WTC11 (cell line): Measurements from ENCODE around the gene OR51A2. TPM values are rescaled to one million over a fixed set of nuclear protein-coding genes. Genes with fewer than 3 reads are reported as not detected.

Experiments used
- ATAC-seq: fragments of 200-7000 bp; cut with Tn5 transposase; 2 replicates; pipeline ENCODE4 v1.10.0; 2021; ENCODE audit warnings: mild to moderate bottlenecking, moderate library complexity
- CTCF ChIA-PET: fragments of 300-600 bp; sonication (Branson Sonifier 250); formaldehyde crosslinking; loops from one replicate; lab custom pipeline; 2021; ENCODE audit warnings: antibody characterized with exemption; lab: Charles Lee
- POLR2A ChIA-PET: fragments of 350-600 bp; sonication (Branson Sonifier 250); formaldehyde crosslinking; loops from one replicate; lab custom pipeline; 2021; ENCODE audit warnings: antibody characterized with exemption; lab: Charles Lee
- DNase-seq: peaks from one replicate; pipeline ENCODE4 v3.0.0; 2021; ENCODE audit warnings: low spot score
- H3K27ac Mint-ChIP-seq: 2 replicates; pipeline ENCODE4 v1.8.0; 2021; ENCODE audit warnings: mixed read lengths
- H3K27me3 Mint-ChIP-seq: 2 replicates; pipeline ENCODE4 v1.8.0; 2021; ENCODE audit warnings: low read depth, mild to moderate bottlenecking, moderate library complexity, mixed read lengths
- H3K36me3 Mint-ChIP-seq: 2 replicates; pipeline ENCODE4 v1.8.0; 2021; ENCODE audit warnings: mixed read lengths
- H3K4me1 Mint-ChIP-seq: 2 replicates; pipeline ENCODE4 v1.8.0; 2022; ENCODE audit warnings: mixed read lengths
- H3K4me3 Mint-ChIP-seq: 2 replicates; pipeline ENCODE4 v1.8.0; 2021; ENCODE audit warnings: mild to moderate bottlenecking, moderate library complexity, mixed read lengths
- H3K9me3 Mint-ChIP-seq: 2 replicates; pipeline ENCODE4 v1.8.0; 2021; ENCODE audit warnings: mixed read lengths
- CTCF ChIP-seq: fragments of 200-600 bp; IDR thresholded peaks from 2 replicates; pipeline ENCODE4 v1.8.0; 2022; ENCODE audit warnings: antibody characterized with exemption
- ESRRA ChIP-seq: sonication (generic); formaldehyde crosslinking; IDR thresholded peaks from 2 replicates; pipeline ENCODE4 v1.8.1; 2022; ENCODE audit warnings: mild to moderate bottlenecking, missing genetic modification reagents, borderline replicate concordance
- FOXP4 ChIP-seq: sonication (generic); formaldehyde crosslinking; IDR thresholded peaks from 2 replicates; pipeline ENCODE4 v1.8.0; 2022; ENCODE audit warnings: mild to moderate bottlenecking, missing genetic modification reagents
- GTF2I ChIP-seq: fragments of 250-450 bp; sonication (Bioruptor Pico); conservative IDR thresholded peaks from 2 replicates; pipeline ENCODE4 v1.4.0; 2021; ENCODE audit warnings: mild to moderate bottlenecking
- IRF1 ChIP-seq: sonication (generic); formaldehyde crosslinking; IDR thresholded peaks from 2 replicates; pipeline ENCODE4 v1.8.0; 2023; ENCODE audit warnings: missing genetic modification reagents
- JAZF1 ChIP-seq: fragments of 250-450 bp; sonication (Bioruptor Pico); IDR thresholded peaks from 2 replicates; pipeline ENCODE4 v1.9.0; 2021; ENCODE audit warnings: moderate library complexity, mild to moderate bottlenecking, inconsistent platforms
- NR2C2 ChIP-seq: sonication (generic); formaldehyde crosslinking; IDR thresholded peaks from 2 replicates; pipeline ENCODE4 v1.8.0; 2022; ENCODE audit warnings: mild to moderate bottlenecking, missing genetic modification reagents
- PREB ChIP-seq: sonication (generic); formaldehyde crosslinking; IDR thresholded peaks from 2 replicates; pipeline ENCODE4 v1.8.1; 2022; ENCODE audit warnings: mild to moderate bottlenecking, missing genetic modification reagents, moderate library complexity, borderline replicate concordance
- SMAD3 ChIP-seq: sonication (generic); formaldehyde crosslinking; IDR thresholded peaks from 2 replicates; pipeline ENCODE4 v1.8.0; 2022; ENCODE audit warnings: missing genetic modification reagents, mild to moderate bottlenecking, borderline replicate concordance
- SOX15 ChIP-seq: fragments of 250-450 bp; sonication (Bioruptor Pico); IDR thresholded peaks from 2 replicates; pipeline ENCODE4 v1.9.0; 2021; ENCODE audit warnings: mild to moderate bottlenecking
- SP1 ChIP-seq: sonication (generic); formaldehyde crosslinking; conservative IDR thresholded peaks from 2 replicates; pipeline ENCODE4 v1.8.1; 2022; ENCODE audit warnings: missing genetic modification reagents
- TEAD1 ChIP-seq: sonication (generic); formaldehyde crosslinking; IDR thresholded peaks from 2 replicates; pipeline ENCODE4 v1.8.0; 2022; ENCODE audit warnings: mild to moderate bottlenecking, missing genetic modification reagents
- TEAD4 ChIP-seq: sonication (generic); formaldehyde crosslinking; IDR thresholded peaks from 2 replicates; pipeline ENCODE4 v1.8.0; 2022; ENCODE audit warnings: mild to moderate bottlenecking, missing genetic modification reagents
- ZBTB21 ChIP-seq: sonication (generic); formaldehyde crosslinking; IDR thresholded peaks from 2 replicates; pipeline ENCODE4 v1.8.1; 2023; ENCODE audit warnings: mild to moderate bottlenecking, missing genetic modification reagents, borderline replicate concordance
- ZNF281 ChIP-seq: sonication (generic); formaldehyde crosslinking; IDR thresholded peaks from 2 replicates; pipeline ENCODE4 v1.8.0; 2023; ENCODE audit warnings: mild to moderate bottlenecking, missing genetic modification reagents
- ZNF317 ChIP-seq: sonication (generic); formaldehyde crosslinking; IDR thresholded peaks from 2 replicates; pipeline ENCODE4 v1.8.1; 2023; ENCODE audit warnings: low read depth, mild to moderate bottlenecking, moderate library complexity, missing genetic modification reagents, borderline replicate concordance
- ZNF396 ChIP-seq: fragments of 250-450 bp; sonication (Bioruptor Pico); IDR thresholded peaks from 2 replicates; pipeline ENCODE4 v1.8.0; 2021; ENCODE audit warnings: mild to moderate bottlenecking, moderate library complexity, borderline replicate concordance
- ZNF512 ChIP-seq: sonication (generic); formaldehyde crosslinking; IDR thresholded peaks from 2 replicates; pipeline ENCODE4 v1.8.1; 2022; ENCODE audit warnings: missing genetic modification reagents, borderline replicate concordance
- ZNF532 ChIP-seq: fragments of 250-450 bp; sonication (Bioruptor Pico); IDR thresholded peaks from 2 replicates; pipeline ENCODE4 v1.9.0; 2021; ENCODE audit warnings: mild to moderate bottlenecking, borderline replicate concordance
- total RNA-seq: library from RNA; stranded (reverse); gene quantifications from 3 replicates; pipeline ENCODE4 v1.2.3, GENCODE V29; 2021

OR51A2 gene
- total RNA-seq, 1 experiment from 2014 or later, result not detected

GRCh38 chr11:4962816-4963215 is 7.3 kb upstream of the OR51A2 start:
- no peak overlapping the region for H3K4me3 Mint-ChIP-seq

More at GRCh38 chr11:4962816-4963215, 7.3 kb upstream of the OR51A2 start:
- ChIA-PET POLR2A (no interaction called here), CTCF (no interaction called here)
- H3K36me3 Mint-ChIP-seq, result no peaks in the 10 kb centered on the region
- no peak for ATAC-seq
- H3K27me3 Mint-ChIP-seq, result no peaks in the 10 kb centered on the region; the same call in none of the 2 replicates
- TF ChIP-seq SMAD3 (no peak), ZBTB21 (CRISPR knock-in tag) (no peak), TEAD4 (no peak), ZNF512 (CRISPR knock-in tag) (no peak), ESRRA (CRISPR knock-in tag) (no peak), ZNF396 (CRISPR knock-in tag) (no peak), SP1 (CRISPR knock-in tag) (no peak), ZNF532 (no peak), JAZF1 (CRISPR knock-in tag) (no peak), NR2C2 (CRISPR knock-in tag) (no peak), ZNF281 (no peak), ZNF317 (CRISPR knock-in tag) (no peak), PREB (CRISPR knock-in tag) (no peak), CTCF (no peak), TEAD1 (CRISPR knock-in tag) (no peak), SOX15 (no peak), FOXP4 (no peak), IRF1 (CRISPR knock-in tag) (no peak), GTF2I (CRISPR knock-in tag) (no peak)
- TF ChIP-seq, all 79 proteins: peak for 0
- Mint-ChIP-seq H3K27ac (no peak overlapping the region), H3K9me3 (peaks cover 14% of the 10 kb centered on the region), H3K4me1 (no peaks in the 10 kb centered on the region)
- no peak for DNase-seq
